ENCODE measurements around the gene TSEN34.
A peak's percentile ranks its signal among the peaks of the same experiment; 100 is the strongest.
"Not testable (repeated sequence)": the region's sequence is repeated elsewhere in the genome, so short reads cannot be mapped to it uniquely, and the experiment has no call there.

TSEN34 gene

GRCh38 chr19:54162241-54162805, 28.8 kb upstream of the TSEN34 start:
- DNase-seq = peak; percentile 56

- no peak for DNase-seq
Measured at GRCh38 chr19:54162884-54163283, 28.2 kb upstream of the TSEN34 start.

- peak; percentile 53 for DNase-seq
Measured at GRCh38 chr19:54164369-54165068, 26.6 kb upstream of the TSEN34 start.

GRCh38 chr19:54165222-54165621, 25.9 kb upstream of the TSEN34 start:
- DNase-seq = no peak

- peak; percentile 83 for DNase-seq
Measured at GRCh38 chr19:54168174-54168917, 22.8 kb upstream of the TSEN34 start.

- DNase-seq = no peak
Measured at GRCh38 chr19:54169149-54169740, 21.9 kb upstream of the TSEN34 start.

GRCh38 chr19:54171736-54172431, 19.2 kb upstream of the TSEN34 start:
- not testable (repeated sequence) for DNase-seq

GRCh38 chr19:54172471-54173358, 18.4 kb upstream of the TSEN34 start, which contains the start of gene TMC4:
Gene TMC4, minus strand, starts transcription at chr19:54173160. Its CDS starts 43 bp downstream, at chr19:54173117.
- DNase-seq = peak; percentile 53

GRCh38 chr19:54173359-54173699, 17.8 kb upstream of the TSEN34 start:
- no peak for DNase-seq

GRCh38 chr19:54173951-54174834, 16.9 kb upstream of the TSEN34 start:
- DNase-seq = no peak

GRCh38 chr19:54178581-54179261, 12.4 kb upstream of the TSEN34 start:
- DNase-seq = no peak

GRCh38 chr19:54179262-54179852, 11.8 kb upstream of the TSEN34 start:
- no peak for DNase-seq

- DNase-seq = no peak
Measured at GRCh38 chr19:54179921-54180461, 11.1 kb upstream of the TSEN34 start.

- DNase-seq = no peak
Measured at GRCh38 chr19:54180691-54181091, 10.4 kb upstream of the TSEN34 start.

GRCh38 chr19:54181894-54182293, 9.2 kb upstream of the TSEN34 start:
- not testable (repeated sequence) for DNase-seq

- DNase-seq = no peak
Measured at GRCh38 chr19:54183431-54183830, 7.7 kb upstream of the TSEN34 start.

- DNase-seq = no peak
Measured at GRCh38 chr19:54186351-54186750, 4.8 kb upstream of the TSEN34 start.

- no peak for DNase-seq
Measured at GRCh38 chr19:54186934-54187381, 4.2 kb upstream of the TSEN34 start.

GRCh38 chr19:54188215-54188871, 2.8 kb upstream of the TSEN34 start:
- peak; percentile 81 for DNase-seq
